HG03565 (cell line): ENCODE measurements around the gene FGD5.

ENCODE experiments used
- ATAC-seq: cut with Tn5 transposase; IDR thresholded peaks from one replicate; pipeline ENCODE4 v1.9.1; 2021; ENCODE audit warnings: mild to moderate bottlenecking, moderate library complexity; ENCODE audit not compliant: unreplicated experiment

Gene FGD5

GRCh38 chr3:14869917-14870782 is 51.4 kb downstream of the FGD5 start:
- ATAC-seq = no peak

- no peak for ATAC-seq
Observed at GRCh38 chr3:14870783-14871060, 52.0 kb downstream of the FGD5 start.

GRCh38 chr3:14871456-14872200 is 52.9 kb downstream of the FGD5 start:
- no peak for ATAC-seq

GRCh38 chr3:14872706-14873105 is 53.9 kb downstream of the FGD5 start:
- ATAC-seq = no peak

- no peak for ATAC-seq
Observed at GRCh38 chr3:14874784-14875183, 56.0 kb downstream of the FGD5 start.

GRCh38 chr3:14875411-14876175 is 56.8 kb downstream of the FGD5 start:
- no peak for ATAC-seq

GRCh38 chr3:14876921-14877333 is 58.2 kb downstream of the FGD5 start:
- no peak for ATAC-seq

GRCh38 chr3:14877469-14877868 is 58.7 kb downstream of the FGD5 start:
- no peak for ATAC-seq

GRCh38 chr3:14879211-14879874 is 60.6 kb downstream of the FGD5 start:
- ATAC-seq = no peak

- no peak for ATAC-seq
Observed at GRCh38 chr3:14880447-14881106, 61.8 kb downstream of the FGD5 start.

GRCh38 chr3:14883226-14883625 is 64.5 kb downstream of the FGD5 start:
- no peak for ATAC-seq

- no peak for ATAC-seq
Observed at GRCh38 chr3:14884665-14885064, 65.9 kb downstream of the FGD5 start.

- no peak for ATAC-seq
Observed at GRCh38 chr3:14885307-14885706, 66.5 kb downstream of the FGD5 start.

- no peak for ATAC-seq
Observed at GRCh38 chr3:14886101-14886500, 67.3 kb downstream of the FGD5 start.

- no peak for ATAC-seq
Observed at GRCh38 chr3:14889205-14889604, 70.4 kb downstream of the FGD5 start.

GRCh38 chr3:14889943-14890342 is 71.2 kb downstream of the FGD5 start:
- no peak for ATAC-seq

- ATAC-seq = no peak
Observed at GRCh38 chr3:14890476-14890875, 71.7 kb downstream of the FGD5 start.

- no peak for ATAC-seq
Observed at GRCh38 chr3:14891135-14892132, 72.7 kb downstream of the FGD5 start.

GRCh38 chr3:14892226-14892625 is 73.5 kb downstream of the FGD5 start:
- no peak for ATAC-seq
